Lower lobe of right lung (tissue), 2 donors: ENCODE results near the gene RGS1. TPM values are rescaled to one million over a fixed set of nuclear protein-coding genes. Genes with fewer than 3 reads are reported as not detected.

ENCODE experiments used
- ATAC-seq, 2 donors: fragments of 200-7000 bp; cut with Tn5 transposase; one replicate each; pipeline ENCODE4 v1.9.1; 2020 to 2022; ENCODE audit warnings: mild to moderate bottlenecking in 2 of 2, moderate library complexity in 2 of 2
- DNase-seq: peaks from one replicate; pipeline ENCODE4 v3.0.0-alpha.2; 2020
- H3K27ac ChIP-seq: fragments of 200-600 bp; one replicate; pipeline ENCODE4 v1.8.0; 2022
- H3K27me3 ChIP-seq: fragments of 200-600 bp; one replicate; pipeline ENCODE4 v1.8.0; 2022; ENCODE audit warnings: low read depth
- H3K36me3 ChIP-seq: fragments of 200-600 bp; one replicate; pipeline ENCODE4 v1.8.0; 2022; ENCODE audit warnings: mild to moderate bottlenecking
- H3K4me1 ChIP-seq: fragments of 200-600 bp; one replicate; pipeline ENCODE4 v1.8.0; 2022
- H3K4me3 ChIP-seq: fragments of 200-600 bp; one replicate; pipeline ENCODE4 v1.8.0; 2022; ENCODE audit warnings: mild to moderate bottlenecking
- H3K9me3 ChIP-seq: fragments of 200-600 bp; one replicate; pipeline ENCODE4 v1.8.0; 2022
- intact Hi-C: fragments of 100-400 bp; cut with DNase I; formaldehyde crosslinking; loops from one replicate; pipeline ENCODE4 v1.11.0; 2022
- total RNA-seq: library from RNA; stranded (reverse); fragmentation: NEBNext Ultra II Directional; extraction: Animal tissue kit (Norgen Biotek cat#: 25700); gene quantifications from one replicate; pipeline ENCODE4 v1.2.1, GENCODE V29; 2021
- TF ChIP-seq, protein P1 (sequence below): fragments of 200-600 bp; IDR thresholded peaks from one replicate; pipeline ENCODE4 v1.8.0; 2022; ENCODE audit warnings: antibody characterized with exemption, mild to moderate bottlenecking
- donor health status: DM: no; HTN: yes; CAD: no; lungs with severe emphysema.

RGS1 gene
- total RNA-seq, 1 donor from 2014 or later, result 16.3 TPM

GRCh38 chr1:192629612-192630011, 54.0 kb downstream of the RGS1 start:
- DNase-seq (no peak), ATAC-seq (no peak)
- intact Hi-C loops, result no loop called here
- Histone ChIP-seq H3K4me3 (no peak overlapping the region), H3K27me3 (no peaks in the 10 kb centered on the region), H3K36me3 (no peaks in the 10 kb centered on the region), H3K27ac (no peak overlapping the region), H3K9me3 (no peaks in the 10 kb centered on the region), H3K4me1 (no peaks in the 10 kb centered on the region)
- TF ChIP-seq, protein P1, sequence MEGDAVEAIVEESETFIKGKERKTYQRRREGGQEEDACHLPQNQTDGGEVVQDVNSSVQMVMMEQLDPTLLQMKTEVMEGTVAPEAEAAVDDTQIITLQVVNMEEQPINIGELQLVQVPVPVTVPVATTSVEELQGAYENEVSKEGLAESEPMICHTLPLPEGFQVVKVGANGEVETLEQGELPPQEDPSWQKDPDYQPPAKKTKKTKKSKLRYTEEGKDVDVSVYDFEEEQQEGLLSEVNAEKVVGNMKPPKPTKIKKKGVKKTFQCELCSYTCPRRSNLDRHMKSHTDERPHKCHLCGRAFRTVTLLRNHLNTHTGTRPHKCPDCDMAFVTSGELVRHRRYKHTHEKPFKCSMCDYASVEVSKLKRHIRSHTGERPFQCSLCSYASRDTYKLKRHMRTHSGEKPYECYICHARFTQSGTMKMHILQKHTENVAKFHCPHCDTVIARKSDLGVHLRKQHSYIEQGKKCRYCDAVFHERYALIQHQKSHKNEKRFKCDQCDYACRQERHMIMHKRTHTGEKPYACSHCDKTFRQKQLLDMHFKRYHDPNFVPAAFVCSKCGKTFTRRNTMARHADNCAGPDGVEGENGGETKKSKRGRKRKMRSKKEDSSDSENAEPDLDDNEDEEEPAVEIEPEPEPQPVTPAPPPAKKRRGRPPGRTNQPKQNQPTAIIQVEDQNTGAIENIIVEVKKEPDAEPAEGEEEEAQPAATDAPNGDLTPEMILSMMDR, result no peak

Other genes starting within 250 kb of the RGS1 start
- gene RGS13, start 60.4 kb downstream of the RGS1 start, total RNA-seq, result 5.0 TPM
- 63.8 TPM for gene RGS2, start 233.3 kb downstream of the RGS1 start, total RNA-seq